GM23248 (cell line): ENCODE data around the gene NUDT22. TPM values are rescaled to one million over a fixed set of nuclear protein-coding genes. Genes with fewer than 3 reads are reported as not detected.

Experiments used
- DNase-seq: peaks from one replicate; pipeline ENCODE4 v3.0.0-alpha.2; 2015
- H2AFZ ChIP-seq: fragments of 200-600 bp; sonication (generic); 2 replicates; pipeline ENCODE4 v1.6.1; 2016; ENCODE audit warnings: antibody characterized with exemption
- H3F3A ChIP-seq: fragments of 200-600 bp; sonication (generic); 2 replicates; pipeline ENCODE4 v1.6.1; 2016; ENCODE audit warnings: mild to moderate bottlenecking, antibody characterized with exemption, mixed run types; ENCODE audit not compliant: insufficient read depth
- H3K27ac ChIP-seq: fragments of 200-600 bp; sonication (generic); 2 replicates; pipeline ENCODE4 v1.5.1; 2016; ENCODE audit warnings: mild to moderate bottlenecking
- H3K27me3 ChIP-seq: fragments of 200-600 bp; sonication (generic); replicated peaks from 2 replicates; pipeline ENCODE4 v1.6.1; 2016; ENCODE audit warnings: mild to moderate bottlenecking; ENCODE audit not compliant: insufficient read depth
- H3K36me3 ChIP-seq: fragments of 200-600 bp; sonication (generic); 2 replicates; pipeline ENCODE4 v1.6.1; 2016; ENCODE audit warnings: low read depth, mild to moderate bottlenecking
- H3K4me1 ChIP-seq: fragments of 200-600 bp; sonication (generic); 2 replicates; pipeline ENCODE4 v1.6.1; 2016; ENCODE audit warnings: mild to moderate bottlenecking; ENCODE audit not compliant: insufficient read depth
- H3K4me2 ChIP-seq: fragments of 200-600 bp; sonication (generic); one replicate; pipeline ENCODE4 v1.6.1; 2016; ENCODE audit warnings: mild to moderate bottlenecking; ENCODE audit not compliant: unreplicated experiment
- H3K4me3 ChIP-seq: fragments of 200-600 bp; sonication (generic); 2 replicates; pipeline ENCODE4 v1.5.1; 2016; ENCODE audit warnings: mild to moderate bottlenecking
- H3K79me2 ChIP-seq: fragments of 200-600 bp; sonication (generic); 2 replicates; pipeline ENCODE4 v1.6.1; 2016; ENCODE audit warnings: mild to moderate bottlenecking; ENCODE audit not compliant: insufficient read depth
- H3K9ac ChIP-seq: fragments of 200-600 bp; sonication (generic); 2 replicates; pipeline ENCODE4 v1.6.1; 2016; ENCODE audit warnings: mild to moderate bottlenecking
- H3K9me2 ChIP-seq: fragments of 200-600 bp; sonication (generic); 2 replicates; pipeline ENCODE4 v1.6.1; 2016; ENCODE audit warnings: mixed run types, mild to moderate bottlenecking, moderate library complexity; ENCODE audit not compliant: insufficient read depth
- H3K9me3 ChIP-seq: fragments of 200-600 bp; sonication (generic); one replicate; pipeline ENCODE4 v1.6.1; 2017; ENCODE audit warnings: low read depth
- H4K20me1 ChIP-seq: fragments of 200-600 bp; sonication (generic); 2 replicates; pipeline ENCODE4 v1.6.0; 2016; ENCODE audit not compliant: insufficient read depth
- EZH2 ChIP-seq: fragments of 200-600 bp; sonication (generic); IDR thresholded peaks from 2 replicates; pipeline ENCODE4 v1.6.1; 2018; ENCODE audit warnings: antibody characterized with exemption, mild to moderate bottlenecking; ENCODE audit not compliant: insufficient read depth, poor library complexity, severe bottlenecking
- EZH2phosphoT487 ChIP-seq: fragments of 200-600 bp; sonication (generic); IDR thresholded peaks from 2 replicates; pipeline ENCODE4 v1.6.1; 2018; ENCODE audit warnings: antibody characterized with exemption, moderate library complexity, mild to moderate bottlenecking, low read depth; ENCODE audit not compliant: insufficient read depth
- WGBS, 2 experiments: methylation state at CpG; one replicate each; pipeline ENCODE4 v1.1.6; 2015 to 2017; ENCODE audit warnings: low lambda C conversion rate in 2 of 2, low coverage in 1 of 2; ENCODE audit errors: missing lambda C conversion rate in 2 of 2; 5-methylcytosine and 5-hydroxymethylcytosine counted together
- in situ Hi-C: fragments of 300-500 bp; cut with MboI; formaldehyde crosslinking; loops from 2 replicates; pipeline ENCODE4 v1.15.0; 2020
- polyA plus RNA-seq: library from polyadenylated mRNA; unstranded; fragments of >200 nt; fragmentation: Nextera tagmentation; extraction: Ambion mirVana; gene quantifications from 2 replicates; pipeline ENCODE4 v1.2.1, GENCODE V29; 2016
- total RNA-seq: library from RNA; depleted of rRNA; stranded (reverse); fragments of >200 nt; shearing (Covaris generic); gene quantifications from 2 replicates; pipeline ENCODE4 v1.2.3, GENCODE V29; 2014

NUDT22 gene
- total and polyA plus RNA-seq, 2 experiments from 2014 or later = 74.5 to 97.9 TPM

DNA sequence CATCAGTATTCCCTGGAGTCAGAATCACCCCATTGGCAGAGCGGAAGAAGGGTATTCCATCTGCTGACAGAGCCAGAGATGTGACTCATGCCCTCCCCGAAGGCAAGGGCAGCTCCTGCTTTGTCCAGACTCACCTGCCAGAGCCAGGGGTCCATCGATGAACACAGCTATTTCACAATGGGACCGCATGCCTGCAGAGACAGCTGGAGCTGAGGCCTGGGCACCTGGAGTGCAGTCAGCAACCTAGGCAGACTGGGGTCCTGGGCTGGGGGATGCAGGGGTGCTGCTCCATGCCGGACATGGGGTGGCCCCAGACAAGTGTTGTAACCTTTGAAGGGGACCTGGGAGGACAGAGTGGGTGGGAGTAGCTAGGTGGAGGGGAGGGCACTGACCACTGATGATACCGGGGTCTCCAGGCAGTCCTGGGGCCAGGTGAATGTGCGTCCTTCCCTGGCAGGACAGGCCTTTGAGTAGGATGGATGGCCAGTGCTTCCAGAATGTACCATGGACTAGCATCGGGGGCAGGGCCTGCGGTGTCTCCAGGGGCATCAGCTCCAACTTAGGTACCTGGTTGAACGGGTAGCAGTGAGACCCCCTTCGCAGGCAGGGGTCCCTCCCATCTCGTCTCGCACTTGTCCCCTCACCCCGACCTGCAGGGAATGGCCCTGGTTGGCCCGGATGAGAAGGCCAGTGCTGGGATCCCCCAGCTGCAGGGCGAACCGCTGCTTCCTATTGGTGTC is 1.8 kb upstream of the NUDT22 start:
- Histone ChIP-seq H3K9ac (no peak overlapping the region), H3K4me1 (peaks cover 6% of the 10 kb centered on the region; the same call in 1 of the 2 replicates), H3K9me3 (no peaks in the 10 kb centered on the region), H3K36me3 (no peaks in the 10 kb centered on the region), H4K20me1 (no peaks in the 10 kb centered on the region), H3K9me2 (no peaks in the 10 kb centered on the region), H3K4me3 (no peak overlapping the region), H3K27ac (no peak overlapping the region), H2AFZ (no peak overlapping the region), H3K27me3 (no peaks in the 10 kb centered on the region), H3K4me2 (no peak overlapping the region), H3F3A (peaks cover 6% of the 10 kb centered on the region; the same call in 1 of the 2 replicates), H3K79me2 (peaks cover 36% of the 10 kb centered on the region)
- in situ Hi-C loops = no loop called here
- no peak for DNase-seq
- WGBS, 2 experiments = 90% methylated on average over 13 to 17 of the region's 17 CpGs
- TF ChIP-seq EZH2phosphoT487 (no peak), EZH2 (no peak)

DNA sequence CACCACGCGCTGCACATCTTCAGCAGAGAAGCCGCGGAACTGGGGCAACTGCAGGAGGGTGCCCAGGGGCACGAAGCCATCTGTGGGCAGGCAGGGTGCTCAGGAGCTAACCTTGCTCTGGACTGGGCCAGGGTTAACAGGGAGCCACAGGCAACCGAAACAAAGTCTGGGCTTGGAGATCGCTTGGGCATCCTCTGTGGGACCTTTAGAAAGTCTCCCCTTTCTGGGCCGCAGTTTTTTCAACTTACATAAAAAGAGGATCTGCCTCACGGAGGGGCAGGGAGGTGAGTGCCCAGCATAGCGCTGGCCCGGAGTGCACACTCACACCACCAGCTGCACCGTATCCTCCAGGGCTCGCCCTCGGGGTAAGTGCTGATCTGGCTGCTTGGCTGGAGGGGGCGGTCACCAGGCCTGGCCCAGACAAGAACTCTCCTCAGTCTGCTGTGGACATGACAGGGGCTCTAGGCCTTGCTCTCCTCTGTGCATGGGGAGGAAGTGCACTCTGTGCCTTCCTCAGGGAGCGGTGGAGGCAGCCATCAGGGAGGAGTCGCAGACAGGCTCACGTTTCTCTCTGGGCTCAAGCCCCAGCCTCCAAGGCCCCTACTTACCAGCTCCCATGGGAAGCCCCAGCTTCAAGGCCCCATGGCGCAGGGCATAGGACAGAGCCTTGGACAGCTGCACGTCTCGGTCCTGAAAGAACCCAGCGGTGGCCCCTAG is 1.0 kb upstream of the NUDT22 start:
- Histone ChIP-seq H3K27ac (no peak overlapping the region), H2AFZ (no peak overlapping the region), H3F3A (peaks cover 6% of the 10 kb centered on the region; the same call in 1 of the 2 replicates), H3K36me3 (no peaks in the 10 kb centered on the region), H3K9me3 (no peaks in the 10 kb centered on the region), H3K4me2 (peak overlapping the region; percentile 82), H3K4me1 (peaks cover 6% of the 10 kb centered on the region; the same call in 1 of the 2 replicates), H3K27me3 (no peaks in the 10 kb centered on the region), H4K20me1 (no peaks in the 10 kb centered on the region), H3K4me3 (peak overlapping the region; percentile 97), H3K9ac (peak overlapping the region; percentile 86), H3K79me2 (peaks cover 36% of the 10 kb centered on the region), H3K9me2 (no peaks in the 10 kb centered on the region)
- peak; percentile 32 for DNase-seq
- in situ Hi-C loops = no loop called here
- WGBS, 2 experiments = 61 to 66% methylated on average over 22 of the region's 22 CpGs
- no peak for TF ChIP-seq EZH2
- TF ChIP-seq EZH2phosphoT487 = no peak

GRCh38 chr11:64226507-64227051 is 505 bp downstream of the NUDT22 start:
- H3K36me3 ChIP-seq = no peaks in the 10 kb centered on the region
- H4K20me1 ChIP-seq = no peaks in the 10 kb centered on the region
- 0 to 9% methylated on average over 11 to 25 of the region's 26 CpGs for WGBS, 2 experiments
- H3K4me1 ChIP-seq = peaks cover 6% of the 10 kb centered on the region; the same call in 1 of the 2 replicates
- H3K9me2 ChIP-seq = no peaks in the 10 kb centered on the region
- H3K79me2 ChIP-seq = peaks cover 41% of the 10 kb centered on the region
- peak overlapping the region; percentile 82 for H3K4me2 ChIP-seq
- DNase-seq = peak; percentile 51
- no peak for TF ChIP-seq EZH2
- no peak for TF ChIP-seq EZH2phosphoT487
- H3F3A ChIP-seq = peaks cover 6% of the 10 kb centered on the region; the same call in 1 of the 2 replicates
- in situ Hi-C loops = no loop called here
- H3K27ac ChIP-seq = peak overlapping the region; percentile 46
- no peaks in the 10 kb centered on the region for H3K27me3 ChIP-seq
- H3K9ac ChIP-seq = peak overlapping the region; percentile 86
- H2AFZ ChIP-seq = peak overlapping the region; percentile 89
- H3K4me3 ChIP-seq = peak overlapping the region; percentile 97
- H3K9me3 ChIP-seq = no peaks in the 10 kb centered on the region

- Histone ChIP-seq H3F3A (peaks cover 6% of the 10 kb centered on the region; the same call in 1 of the 2 replicates), H3K79me2 (peaks cover 41% of the 10 kb centered on the region), H2AFZ (no peak overlapping the region), H3K36me3 (no peaks in the 10 kb centered on the region), H3K4me2 (peak overlapping the region; percentile 82), H3K4me3 (peak overlapping the region; percentile 97), H3K4me1 (peaks cover 6% of the 10 kb centered on the region; the same call in 1 of the 2 replicates), H3K27ac (no peak overlapping the region), H3K27me3 (no peaks in the 10 kb centered on the region), H3K9ac (peak overlapping the region; percentile 86), H4K20me1 (no peaks in the 10 kb centered on the region), H3K9me2 (no peaks in the 10 kb centered on the region), H3K9me3 (no peaks in the 10 kb centered on the region)
- no peak for TF ChIP-seq EZH2phosphoT487
- no peak for TF ChIP-seq EZH2
- no peak for DNase-seq
- in situ Hi-C loops = no loop called here
- 79 to 100% methylated on average over 1 to 3 of the region's 3 CpGs for WGBS, 2 experiments
These were observed 1.4 kb downstream of the NUDT22 start for GRCh38 chr11:64227405-64227956.
